Esophagus muscularis mucosa (tissue), 4 donors: ENCODE data around the gene CPNE1.

Source experiments
- EP300 ChIP-seq: sonication (generic); formaldehyde crosslinking; IDR thresholded peaks from one replicate; pipeline ENCODE4 v1.6.1; 2017; ENCODE audit warnings: antibody characterized with exemption
- POLR2A ChIP-seq: fragments of 450-650 bp; IDR thresholded peaks from one replicate; pipeline ENCODE4 v1.6.1; 2017; ENCODE audit warnings: antibody characterized with exemption, moderate library complexity, mild to moderate bottlenecking, low read depth
- POLR2AphosphoS5 ChIP-seq, 2 donors: sonication (generic); formaldehyde crosslinking; IDR thresholded peaks; one replicate each; pipeline ENCODE4 v1.6.1; 2017; ENCODE audit warnings: antibody characterized with exemption in 2 of 2
- TF ChIP-seq, protein P1 (sequence below), 3 experiments: fragments of 200-600 bp in 2 of 3; fragments of 450-650 bp in 1 of 3; sonication (generic) in 2 of 3; IDR thresholded peaks; one replicate each; pipeline ENCODE4 v1.5.1; 2017 to 2019; ENCODE audit warnings: antibody characterized with exemption in 3 of 3, mild to moderate bottlenecking in 2 of 3, moderate library complexity in 1 of 3

DNA sequence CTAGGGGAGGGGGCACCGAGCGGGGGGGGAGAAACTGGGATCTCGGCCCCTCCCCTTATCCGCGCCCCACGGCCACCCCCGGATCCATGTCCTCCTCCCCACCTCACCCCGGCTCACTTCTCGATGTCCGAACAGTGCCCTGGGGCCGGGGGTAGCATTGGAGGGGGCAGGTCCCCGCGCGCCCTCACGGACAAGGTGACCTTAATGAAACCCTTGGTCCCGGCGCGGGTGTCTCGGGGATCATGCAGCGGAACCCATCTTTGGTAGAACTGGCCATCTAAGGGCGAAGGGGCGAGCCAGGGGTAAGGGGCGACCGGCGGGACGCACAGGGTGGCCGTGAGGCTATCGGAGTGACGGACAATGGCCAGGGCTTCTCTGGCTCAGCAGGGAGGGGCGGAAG, 62.7 kb downstream of the CPNE1 start:
- TF ChIP-seq POLR2A (no peak), POLR2AphosphoS5 (IDR thresholded peaks at IDR 0.05) (no peak), EP300 (no peak)
- TF ChIP-seq, protein P1, sequence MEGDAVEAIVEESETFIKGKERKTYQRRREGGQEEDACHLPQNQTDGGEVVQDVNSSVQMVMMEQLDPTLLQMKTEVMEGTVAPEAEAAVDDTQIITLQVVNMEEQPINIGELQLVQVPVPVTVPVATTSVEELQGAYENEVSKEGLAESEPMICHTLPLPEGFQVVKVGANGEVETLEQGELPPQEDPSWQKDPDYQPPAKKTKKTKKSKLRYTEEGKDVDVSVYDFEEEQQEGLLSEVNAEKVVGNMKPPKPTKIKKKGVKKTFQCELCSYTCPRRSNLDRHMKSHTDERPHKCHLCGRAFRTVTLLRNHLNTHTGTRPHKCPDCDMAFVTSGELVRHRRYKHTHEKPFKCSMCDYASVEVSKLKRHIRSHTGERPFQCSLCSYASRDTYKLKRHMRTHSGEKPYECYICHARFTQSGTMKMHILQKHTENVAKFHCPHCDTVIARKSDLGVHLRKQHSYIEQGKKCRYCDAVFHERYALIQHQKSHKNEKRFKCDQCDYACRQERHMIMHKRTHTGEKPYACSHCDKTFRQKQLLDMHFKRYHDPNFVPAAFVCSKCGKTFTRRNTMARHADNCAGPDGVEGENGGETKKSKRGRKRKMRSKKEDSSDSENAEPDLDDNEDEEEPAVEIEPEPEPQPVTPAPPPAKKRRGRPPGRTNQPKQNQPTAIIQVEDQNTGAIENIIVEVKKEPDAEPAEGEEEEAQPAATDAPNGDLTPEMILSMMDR (IDR thresholded peaks at IDR 0.05), result no peak
